Natural killer cell (primary cell): ENCODE data around the gene CAMTA1. TPM values are rescaled to one million over a fixed set of nuclear protein-coding genes. Genes with fewer than 3 reads are reported as not detected.

Experiments
- ATAC-seq, 3 donors: fragments of 150-1000 bp in 2 of 3; fragments of 200-7000 bp in 1 of 3; cut with Tn5 transposase; 1 replicate in 1 of 3; 2 replicates in 2 of 3; pipeline ENCODE4 v1.10.0; 2021; ENCODE audit warnings: mild to moderate bottlenecking in 2 of 3, moderate library complexity in 2 of 3
- DNase-seq, 2 donors: peaks; one replicate each; pipeline versions ENCODE4 v3.0.0 to v3.0.0-alpha.2; 2013 to 2021; ENCODE audit warnings: mixed read lengths in 1 of 2
- H3K27ac ChIP-seq: one replicate; pipeline ENCODE4 v1.5.1; 2013; ENCODE audit warnings: mild to moderate bottlenecking, low read length
- H3K27me3 ChIP-seq: one replicate; pipeline ENCODE4 v1.6.1; 2013; ENCODE audit warnings: low read length; ENCODE audit not compliant: control insufficient read depth, insufficient read depth
- H3K36me3 ChIP-seq: one replicate; pipeline ENCODE4 v1.6.1; 2013; ENCODE audit warnings: low read length; ENCODE audit not compliant: control insufficient read depth, insufficient read depth
- H3K4me1 ChIP-seq: one replicate; pipeline ENCODE4 v1.6.1; 2013; ENCODE audit warnings: low read length; ENCODE audit not compliant: control insufficient read depth, insufficient read depth
- H3K4me3 ChIP-seq: one replicate; pipeline ENCODE4 v1.5.1; 2013; ENCODE audit warnings: low read length
- H3K9me3 ChIP-seq: one replicate; pipeline ENCODE4 v1.6.1; 2013; ENCODE audit warnings: low read length; ENCODE audit not compliant: control insufficient read depth, insufficient read depth
- H3K27ac Mint-ChIP-seq, 2 donors: one replicate each; pipeline ENCODE4 v1.8.0; 2022; ENCODE audit warnings: mild to moderate bottlenecking in 2 of 2, mixed read lengths in 2 of 2, moderate library complexity in 1 of 2
- H3K27me3 Mint-ChIP-seq, 2 donors: one replicate each; pipeline ENCODE4 v1.8.0; 2022; ENCODE audit warnings: low read depth in 2 of 2, mixed read lengths in 2 of 2
- H3K36me3 Mint-ChIP-seq: one replicate; pipeline ENCODE4 v1.8.0; 2022; ENCODE audit warnings: mixed read lengths
- H3K4me1 Mint-ChIP-seq, 2 donors: one replicate each; pipeline ENCODE4 v1.8.0; 2022; ENCODE audit warnings: mixed read lengths in 2 of 2
- H3K4me3 Mint-ChIP-seq: one replicate; pipeline ENCODE4 v1.8.0; 2022; ENCODE audit warnings: mild to moderate bottlenecking, moderate library complexity, mixed read lengths
- H3K9me3 Mint-ChIP-seq, 2 donors: one replicate each; pipeline ENCODE4 v1.8.0; 2022; ENCODE audit warnings: mixed read lengths in 2 of 2
- WGBS: methylation state at CpG from one replicate; pipeline ENCODE4 v1.1.7; 2013; ENCODE audit warnings: missing lambda C conversion rate; ENCODE audit not compliant: insufficient coverage; 5-methylcytosine and 5-hydroxymethylcytosine counted together
- intact Hi-C: fragments of 100-400 bp; cut with micrococcal nuclease; formaldehyde crosslinking; loops from one replicate; pipeline ENCODE4 v1.14.2; 2022
- total RNA-seq, 4 donors: library from RNA; stranded (reverse); fragments of 120-200 nt in 1 of 4; gene quantifications; one replicate each; pipeline versions ENCODE4 v1.2.3 to v1.2.4, GENCODE V29; 2013 to 2022
- TF ChIP-seq, protein P1 (sequence below): fragments of 200-600 bp; IDR thresholded peaks from one replicate; pipeline ENCODE4 v1.8.0; 2022; ENCODE audit warnings: antibody characterized with exemption

CAMTA1 gene
- total RNA-seq, 3 donors from 2014 or later (not counting 1 experiment from before 2014, with no cell fraction given): 40.6 to 53.3 (median 44.9) TPM

- 90% methylated on average over 4 of the region's 4 CpGs for WGBS
- Histone ChIP-seq H3K9me3 (no peaks in the 10 kb centered on the region), H3K4me1 (no peaks in the 10 kb centered on the region), H3K4me3 (no peak overlapping the region), H3K27ac (no peak overlapping the region), H3K27me3 (no peaks in the 10 kb centered on the region), H3K36me3 (no peaks in the 10 kb centered on the region)
- Mint-ChIP-seq H3K36me3 (no peaks in the 10 kb centered on the region), H3K27ac (no peak overlapping the region), H3K4me3 (no peak overlapping the region), H3K4me1 (no peaks in the 10 kb centered on the region), H3K27me3 (peaks cover 0 to 4% of the 10 kb centered on the region in 2 donors), H3K9me3 (no peaks in the 10 kb centered on the region)
- DNase-seq (no peak), ATAC-seq (no peak)
- TF ChIP-seq, protein P1, sequence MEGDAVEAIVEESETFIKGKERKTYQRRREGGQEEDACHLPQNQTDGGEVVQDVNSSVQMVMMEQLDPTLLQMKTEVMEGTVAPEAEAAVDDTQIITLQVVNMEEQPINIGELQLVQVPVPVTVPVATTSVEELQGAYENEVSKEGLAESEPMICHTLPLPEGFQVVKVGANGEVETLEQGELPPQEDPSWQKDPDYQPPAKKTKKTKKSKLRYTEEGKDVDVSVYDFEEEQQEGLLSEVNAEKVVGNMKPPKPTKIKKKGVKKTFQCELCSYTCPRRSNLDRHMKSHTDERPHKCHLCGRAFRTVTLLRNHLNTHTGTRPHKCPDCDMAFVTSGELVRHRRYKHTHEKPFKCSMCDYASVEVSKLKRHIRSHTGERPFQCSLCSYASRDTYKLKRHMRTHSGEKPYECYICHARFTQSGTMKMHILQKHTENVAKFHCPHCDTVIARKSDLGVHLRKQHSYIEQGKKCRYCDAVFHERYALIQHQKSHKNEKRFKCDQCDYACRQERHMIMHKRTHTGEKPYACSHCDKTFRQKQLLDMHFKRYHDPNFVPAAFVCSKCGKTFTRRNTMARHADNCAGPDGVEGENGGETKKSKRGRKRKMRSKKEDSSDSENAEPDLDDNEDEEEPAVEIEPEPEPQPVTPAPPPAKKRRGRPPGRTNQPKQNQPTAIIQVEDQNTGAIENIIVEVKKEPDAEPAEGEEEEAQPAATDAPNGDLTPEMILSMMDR: no peak
- intact Hi-C loops: no loop called here
Measured at GRCh38 chr1:7520496-7520895, 735.2 kb downstream of the CAMTA1 start.

DNA sequence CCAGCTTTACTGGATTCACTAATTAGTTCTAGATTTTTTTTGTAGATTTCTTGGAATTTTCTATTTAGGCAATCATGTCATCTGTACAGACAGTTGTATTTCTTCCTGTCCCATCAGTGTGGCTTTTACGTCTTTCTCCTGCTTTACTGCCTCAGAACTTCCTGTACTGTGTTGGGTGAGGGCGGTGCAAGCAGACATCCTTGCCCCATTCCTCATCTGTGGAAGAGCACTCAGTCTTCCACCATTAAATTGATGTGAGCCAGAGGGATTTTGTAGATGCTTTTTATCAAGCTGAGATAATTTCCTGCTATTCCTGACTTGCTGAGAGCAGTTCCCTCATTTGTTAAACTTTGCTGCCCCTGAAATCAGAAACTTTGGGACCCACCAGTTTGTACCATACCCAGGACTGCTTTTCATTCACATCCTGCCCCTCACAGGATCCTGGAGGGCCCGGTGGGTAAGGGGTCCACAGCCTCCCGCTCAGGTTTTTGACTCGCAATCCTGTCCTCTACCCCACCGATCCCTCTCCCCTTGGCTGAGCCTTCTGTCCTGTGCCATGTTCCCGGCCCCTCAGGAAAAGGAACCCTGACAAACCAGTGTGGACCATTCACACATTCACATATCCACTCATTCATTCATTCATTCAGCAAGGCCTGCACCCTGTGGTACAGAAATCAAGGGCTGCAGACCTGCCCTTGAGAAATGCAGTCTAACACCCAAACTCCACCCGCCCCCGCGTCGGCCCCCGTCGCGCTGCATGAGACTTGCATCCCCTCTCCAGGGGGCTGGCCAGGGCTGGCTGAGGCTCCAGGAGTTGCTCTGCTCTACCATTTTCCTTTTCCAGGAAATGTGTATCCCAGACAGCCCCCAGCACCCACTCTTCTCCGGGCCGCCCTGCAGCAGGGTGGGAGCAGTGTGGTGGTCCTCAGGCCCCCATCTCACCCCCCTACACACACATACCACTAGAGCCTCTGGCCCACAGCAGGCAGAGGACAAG, 739.4 kb downstream of the CAMTA1 start:
- no peak overlapping the region for H3K27ac Mint-ChIP-seq
- H3K27me3 Mint-ChIP-seq: peaks cover 0 to 2% of the 10 kb centered on the region in 2 donors
- no peaks in the 10 kb centered on the region for H3K36me3 Mint-ChIP-seq
- intact Hi-C loops: no loop called here
- no peaks in the 10 kb centered on the region for H3K27me3 ChIP-seq
- H3K36me3 ChIP-seq: no peaks in the 10 kb centered on the region
- H3K9me3 Mint-ChIP-seq: no peaks in the 10 kb centered on the region
- H3K27ac ChIP-seq: no peak overlapping the region
- H3K4me3 Mint-ChIP-seq: no peak overlapping the region
- H3K4me3 ChIP-seq: no peak overlapping the region
- H3K9me3 ChIP-seq: no peaks in the 10 kb centered on the region
- H3K4me1 ChIP-seq: no peaks in the 10 kb centered on the region
- WGBS: 91% methylated on average over 16 of the region's 16 CpGs
- H3K4me1 Mint-ChIP-seq: no peaks in the 10 kb centered on the region
- ATAC-seq: no peak
- TF ChIP-seq, protein P1: no peak
- no peak for DNase-seq

GRCh38 chr1:7525338-7526063, 740.2 kb downstream of the CAMTA1 start:
- ATAC-seq: no peak
- no peaks in the 10 kb centered on the region for H3K4me1 Mint-ChIP-seq
- intact Hi-C loops: no loop called here
- Histone ChIP-seq H3K36me3 (no peaks in the 10 kb centered on the region), H3K4me3 (no peak overlapping the region), H3K4me1 (no peaks in the 10 kb centered on the region), H3K27ac (no peak overlapping the region), H3K9me3 (no peaks in the 10 kb centered on the region), H3K27me3 (no peaks in the 10 kb centered on the region)
- TF ChIP-seq, protein P1: no peak
- H3K27me3 Mint-ChIP-seq: no peaks in the 10 kb centered on the region
- no peaks in the 10 kb centered on the region for H3K9me3 Mint-ChIP-seq
- H3K27ac Mint-ChIP-seq: no peak overlapping the region
- 86% methylated on average over 10 of the region's 12 CpGs for WGBS
- no peaks in the 10 kb centered on the region for H3K36me3 Mint-ChIP-seq
- H3K4me3 Mint-ChIP-seq: no peak overlapping the region
- DNase-seq: no peak
